GM12878 (cell line): ENCODE measurements around the gene ANKS4B. TPM values are rescaled to one million over a fixed set of nuclear protein-coding genes. Genes with fewer than 3 reads are reported as not detected.

Source experiments
- ATAC-seq: fragments of 200-7000 bp; cut with Tn5 transposase; 3 replicates; pipeline ENCODE4 v1.9.1; 2020; ENCODE audit warnings: mild to moderate bottlenecking, moderate library complexity
- BruUV-seq: library from RNA; stranded (reverse); fragments of 400-500 nt; replicated peaks from 2 replicates; lab custom pipeline; 2021; lab: Mats Ljungman, UMichigan
- CTCF ChIA-PET: fragments of 300-600 bp; sonication (Branson Sonifier 250); formaldehyde crosslinking; extraction: SDS; loops from one replicate; lab custom pipeline; 2021; ENCODE audit warnings: inconsistent platforms; lab: Yijun Ruan, JAX
- POLR2A ChIA-PET: fragments of 350-600 bp; formaldehyde crosslinking; extraction: SDS; loops from one replicate; lab custom pipeline; 2021; ENCODE audit warnings: inconsistent platforms; lab: Charles Lee
- RAD21 ChIA-PET: fragments of 300-600 bp; sonication (Branson Sonifier 250); formaldehyde crosslinking; loops from one replicate; lab custom pipeline; 2023; ENCODE audit warnings: antibody characterized with exemption; ENCODE audit not compliant: unreplicated experiment; lab: Charles Lee
- SMC1A ChIA-PET: fragments of 300-600 bp; sonication (Branson Sonifier 250); formaldehyde crosslinking; loops from one replicate; lab custom pipeline; 2023; ENCODE audit not compliant: unreplicated experiment, uncharacterized antibody; lab: Charles Lee
- DNase-seq: peaks from one replicate; pipeline ENCODE4 v3.0.0-alpha.2; 2011; ENCODE audit warnings: low read depth, low spot score
- FAIRE-seq: peaks from 3 replicates; lab custom pipeline; 2011; peaks lifted over from hg19 to GRCh38; lab: Jason Lieb, UNC
- H2AFZ ChIP-seq: 2 replicates; pipeline ENCODE4 v1.6.0; 2011; ENCODE audit warnings: low read depth, low read length, control low read depth; ENCODE audit not compliant: control insufficient read depth
- H3K27ac ChIP-seq: 2 replicates; pipeline ENCODE4 v1.5.1; 2011; ENCODE audit warnings: control low read depth; ENCODE audit not compliant: control insufficient read depth, insufficient read depth
- H3K27me3 ChIP-seq, 2 experiments: replicated peaks in 1 of 2; 2 replicates each; pipeline versions ENCODE4 v1.6.0 to v1.6.1; 2011; ENCODE audit warnings: low read length in 1 of 2; ENCODE audit not compliant: control insufficient read depth in 2 of 2, insufficient read depth in 2 of 2
- H3K36me3 ChIP-seq, 2 experiments: 2 replicates each; pipeline ENCODE4 v1.5.1; 2011; ENCODE audit warnings: low read length in 1 of 2; ENCODE audit not compliant: control insufficient read depth in 2 of 2, insufficient read depth in 2 of 2
- H3K4me1 ChIP-seq: 2 replicates; pipeline ENCODE4 v1.6.1; 2011; ENCODE audit warnings: mild to moderate bottlenecking, low read length, moderate library complexity, mixed read lengths; ENCODE audit not compliant: control insufficient read depth, insufficient read depth
- H3K4me2 ChIP-seq: 2 replicates; pipeline ENCODE4 v1.6.0; 2011; ENCODE audit warnings: control low read depth; ENCODE audit not compliant: control insufficient read depth, insufficient read depth
- H3K4me3 ChIP-seq: fragments of 200-600 bp; sonication (generic); 2 replicates; pipeline ENCODE4 v1.5.1; 2016
- H3K79me2 ChIP-seq: 2 replicates; pipeline ENCODE4 v1.6.0; 2011; ENCODE audit warnings: low read length; ENCODE audit not compliant: control insufficient read depth, insufficient read depth
- H3K9ac ChIP-seq: 2 replicates; pipeline ENCODE4 v1.8.0; 2011; ENCODE audit warnings: low read length, control low read depth, mixed read lengths; ENCODE audit not compliant: control insufficient read depth, insufficient read depth
- H3K9me3 ChIP-seq: replicated peaks from 3 replicates; pipeline ENCODE4 v1.5.1; 2011; ENCODE audit warnings: mild to moderate bottlenecking, low read length; ENCODE audit not compliant: control insufficient read depth, insufficient read depth
- H4K20me1 ChIP-seq: 2 replicates; pipeline ENCODE4 v1.6.0; 2011; ENCODE audit not compliant: control insufficient read depth, insufficient read depth
- BRCA1 ChIP-seq: IDR thresholded peaks from 2 replicates; pipeline ENCODE4 v1.6.1; 2011; ENCODE audit warnings: low read depth, low read length, improper control_type of control experiment
- CREM ChIP-seq: IDR thresholded peaks from 2 replicates; pipeline ENCODE4 v1.6.1; 2014; ENCODE audit warnings: antibody characterized with exemption, low read depth
- EED ChIP-seq: sonication (generic); IDR thresholded peaks from 2 replicates; pipeline ENCODE4 v1.6.1; 2016; ENCODE audit warnings: antibody characterized with exemption, low read depth
- JUND ChIP-seq: IDR thresholded peaks from 2 replicates; pipeline ENCODE4 v1.6.1; 2012; ENCODE audit warnings: low read depth, mild to moderate bottlenecking, low read length, improper control_type of control experiment, moderate library complexity
- RB1 ChIP-seq: fragments of 450-650 bp; formaldehyde crosslinking; IDR thresholded peaks from 2 replicates; pipeline ENCODE4 v1.6.1; 2017; ENCODE audit warnings: mild to moderate bottlenecking, borderline replicate concordance
- SMAD1 ChIP-seq: fragments of 450-650 bp; IDR thresholded peaks from 2 replicates; pipeline ENCODE4 v1.6.1; 2018; ENCODE audit warnings: mild to moderate bottlenecking, low read depth; ENCODE audit not compliant: partially characterized antibody
- SUPT20H ChIP-seq: IDR thresholded peaks from 2 replicates; pipeline ENCODE4 v1.6.1; 2011; ENCODE audit warnings: low read depth, mild to moderate bottlenecking, low read length, moderate library complexity, borderline replicate concordance; ENCODE audit not compliant: control insufficient read depth
- TAF1 ChIP-seq: IDR thresholded peaks from 2 replicates; pipeline ENCODE4 v1.6.1; 2011; ENCODE audit warnings: mild to moderate bottlenecking, low read depth, low read length, borderline replicate concordance
- TCF12 ChIP-seq: IDR thresholded peaks from 2 replicates; pipeline ENCODE4 v1.6.1; 2011; ENCODE audit warnings: low read depth, mild to moderate bottlenecking, low read length
- YY1 ChIP-seq: IDR thresholded peaks from 2 replicates; pipeline ENCODE4 v1.6.1; 2011; ENCODE audit warnings: low read depth, mild to moderate bottlenecking, low read length
- ZNF217 ChIP-seq: fragments of 450-650 bp; IDR thresholded peaks from 2 replicates; pipeline ENCODE4 v1.6.1; 2017; ENCODE audit warnings: antibody characterized with exemption, mild to moderate bottlenecking
- ZNF592 ChIP-seq: fragments of 450-650 bp; IDR thresholded peaks from 2 replicates; pipeline ENCODE4 v1.6.1; 2017; ENCODE audit warnings: mild to moderate bottlenecking, moderate library complexity
- WGBS: methylation state at CpG from one replicate; pipeline ENCODE4 v1.1.6; 2016; ENCODE audit warnings: low lambda C conversion rate; ENCODE audit not compliant: insufficient replicate concordance, insufficient coverage; ENCODE audit errors: missing lambda C conversion rate; 5-methylcytosine and 5-hydroxymethylcytosine counted together
- in situ Hi-C: fragments of 300-500 bp; cut with MboI; formaldehyde crosslinking; loops from 9 replicates; pipeline ENCODE4 v1.14.3; 2018; ENCODE audit warnings: mixed read lengths
- intact Hi-C: fragments of 100-400 bp; cut with micrococcal nuclease; formaldehyde crosslinking; loops from one replicate; pipeline ENCODE4 v1.14.2; 2022; ENCODE audit not compliant: unreplicated experiment
- polyA plus RNA-seq, 11 experiments: library from polyadenylated mRNA; depleted of rRNA in 4 of 11; unstranded in 6 of 11; stranded (reverse) in 5 of 11; fragments of >200 nt; fragmentation: Nextera tagmentation in 4 of 11; fragmentation: Illumina TruSeq in 1 of 11; extraction: Ambion mirVana in 4 of 11; extraction: Trizol in 1 of 11; gene quantifications; 1 replicate in 1 of 11; 2 replicates in 10 of 11; pipeline versions ENCODE4 v1.2.1 to v1.2.3, GENCODE V29; 2011 to 2016; ENCODE audit warnings: inconsistent platforms in 2 of 11, missing spikeins in 2 of 11, low read depth in 1 of 11
- total RNA-seq, 4 experiments: library from RNA; depleted of rRNA in 3 of 4; stranded (reverse); fragments of >200 nt in 3 of 4; fragmentation: Illumina TruSeq in 1 of 4; extraction: Trizol in 1 of 4; gene quantifications; 2 replicates each; pipeline versions ENCODE4 v1.2.1 to v1.2.3, GENCODE V29; 2013 to 2021
- TF ChIP-seq, protein P1 (sequence below): fragments of 450-650 bp; formaldehyde crosslinking; IDR thresholded peaks from 2 replicates; pipeline ENCODE4 v1.4.0; 2020; ENCODE audit warnings: mild to moderate bottlenecking, moderate library complexity

Gene ANKS4B
- total and polyA plus RNA-seq, 10 of the 15 experiments (the other 5 are each of a cell fraction or from before 2014, with no cell fraction given), result 0.01 to 0.11 (median 0.05) TPM; not detected in 6

DNA sequence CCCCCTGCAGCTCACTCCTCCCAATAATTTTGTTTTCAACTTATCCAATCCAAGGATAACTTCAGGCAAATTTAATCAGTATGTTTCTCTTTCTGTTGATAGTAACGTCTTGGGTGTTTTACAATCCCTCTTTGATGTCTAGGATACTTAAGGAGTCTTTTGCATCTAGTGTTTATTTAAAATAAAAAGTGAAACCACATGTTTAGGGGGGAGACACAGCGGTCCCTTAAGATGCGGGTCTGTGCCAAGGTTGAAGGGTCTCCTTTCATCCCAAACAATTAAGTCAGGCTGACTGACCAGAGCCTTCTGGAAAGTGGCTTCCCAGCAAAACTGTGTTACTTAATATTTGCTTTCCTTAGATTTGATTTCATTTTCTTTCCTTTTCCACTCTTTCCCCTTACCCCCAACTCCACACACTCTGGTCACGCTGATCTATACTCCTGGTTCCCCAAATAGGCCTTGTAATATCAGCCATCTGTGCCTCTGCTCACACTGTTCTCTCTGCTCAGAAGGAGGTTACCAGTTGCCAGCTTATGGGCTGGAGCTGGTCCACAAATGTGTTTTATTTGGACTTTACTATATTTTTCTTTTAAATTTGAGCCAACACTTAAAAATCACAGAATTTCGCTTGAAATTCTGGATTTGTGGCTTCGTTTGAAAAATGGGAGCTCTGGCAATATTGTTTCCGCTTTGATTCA is 11.2 kb downstream of the ANKS4B start:
- BruUV-seq, result no TSS peak
- no peaks in the 10 kb centered on the region for H3K4me1 ChIP-seq
- no peaks in the 10 kb centered on the region for H4K20me1 ChIP-seq
- ChIA-PET SMC1A (interaction anchor here (0.9 kb wide), 1 partner anchor 17 kb away, joined by 3 read pairs; no protein-coding TSS in a partner anchor), RAD21 (no interaction called here), CTCF (no interaction called here), POLR2A (no interaction called here)
- intact Hi-C loops (no loop called here), in situ Hi-C loops (no loop called here)
- FAIRE-seq, result no peak
- H3K27me3 ChIP-seq, result no peaks in the 10 kb centered on the region; a peak in 1 of 4 replicates
- 45% methylated on average over 7 of the region's 7 CpGs for WGBS
- no peak overlapping the region for H3K4me3 ChIP-seq
- ATAC-seq, result no peak
- no peaks in the 10 kb centered on the region for H3K79me2 ChIP-seq
- no peak overlapping the region for H3K4me2 ChIP-seq
- no peaks in the 10 kb centered on the region for H3K36me3 ChIP-seq
- DNase-seq, result no peak
- no peaks in the 10 kb centered on the region for H3K9me3 ChIP-seq
- no peak overlapping the region for H2AFZ ChIP-seq
- H3K27ac ChIP-seq, result no peak overlapping the region
- H3K9ac ChIP-seq, result no peak overlapping the region
- no peak for TF ChIP-seq YY1
- TF ChIP-seq SMAD1, result no peak
- TF ChIP-seq ZNF217, result no peak
- TF ChIP-seq TAF1, result no peak
- TF ChIP-seq, protein P1, sequence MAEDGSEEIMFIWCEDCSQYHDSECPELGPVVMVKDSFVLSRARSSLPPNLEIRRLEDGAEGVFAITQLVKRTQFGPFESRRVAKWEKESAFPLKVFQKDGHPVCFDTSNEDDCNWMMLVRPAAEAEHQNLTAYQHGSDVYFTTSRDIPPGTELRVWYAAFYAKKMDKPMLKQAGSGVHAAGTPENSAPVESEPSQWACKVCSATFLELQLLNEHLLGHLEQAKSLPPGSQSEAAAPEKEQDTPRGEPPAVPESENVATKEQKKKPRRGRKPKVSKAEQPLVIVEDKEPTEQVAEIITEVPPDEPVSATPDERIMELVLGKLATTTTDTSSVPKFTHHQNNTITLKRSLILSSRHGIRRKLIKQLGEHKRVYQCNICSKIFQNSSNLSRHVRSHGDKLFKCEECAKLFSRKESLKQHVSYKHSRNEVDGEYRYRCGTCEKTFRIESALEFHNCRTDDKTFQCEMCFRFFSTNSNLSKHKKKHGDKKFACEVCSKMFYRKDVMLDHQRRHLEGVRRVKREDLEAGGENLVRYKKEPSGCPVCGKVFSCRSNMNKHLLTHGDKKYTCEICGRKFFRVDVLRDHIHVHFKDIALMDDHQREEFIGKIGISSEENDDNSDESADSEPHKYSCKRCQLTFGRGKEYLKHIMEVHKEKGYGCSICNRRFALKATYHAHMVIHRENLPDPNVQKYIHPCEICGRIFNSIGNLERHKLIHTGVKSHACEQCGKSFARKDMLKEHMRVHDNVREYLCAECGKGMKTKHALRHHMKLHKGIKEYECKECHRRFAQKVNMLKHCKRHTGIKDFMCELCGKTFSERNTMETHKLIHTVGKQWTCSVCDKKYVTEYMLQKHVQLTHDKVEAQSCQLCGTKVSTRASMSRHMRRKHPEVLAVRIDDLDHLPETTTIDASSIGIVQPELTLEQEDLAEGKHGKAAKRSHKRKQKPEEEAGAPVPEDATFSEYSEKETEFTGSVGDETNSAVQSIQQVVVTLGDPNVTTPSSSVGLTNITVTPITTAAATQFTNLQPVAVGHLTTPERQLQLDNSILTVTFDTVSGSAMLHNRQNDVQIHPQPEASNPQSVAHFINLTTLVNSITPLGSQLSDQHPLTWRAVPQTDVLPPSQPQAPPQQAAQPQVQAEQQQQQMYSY (CRISPR knock-in tag), result no peak
- no peak for TF ChIP-seq SUPT20H
- no peak for TF ChIP-seq EED
- no peak for TF ChIP-seq RB1
- TF ChIP-seq JUND, result no peak
- TF ChIP-seq TCF12, result no peak
- no peak for TF ChIP-seq ZNF592
- TF ChIP-seq BRCA1, result no peak
- TF ChIP-seq CREM, result no peak
